HG02623 (cell line): ENCODE data around the gene METTL4.
A peak's percentile ranks its signal among the peaks of the same experiment; 100 is the strongest.
"Not testable (repeated sequence)": the region's sequence is repeated elsewhere in the genome, so short reads cannot be mapped to it uniquely, and the experiment has no call there.

Experiments
- ATAC-seq: cut with Tn5 transposase; IDR thresholded peaks from one replicate; pipeline ENCODE4 v1.9.1; 2021; ENCODE audit warnings: moderate library complexity; ENCODE audit not compliant: unreplicated experiment

METTL4 gene

DNA sequence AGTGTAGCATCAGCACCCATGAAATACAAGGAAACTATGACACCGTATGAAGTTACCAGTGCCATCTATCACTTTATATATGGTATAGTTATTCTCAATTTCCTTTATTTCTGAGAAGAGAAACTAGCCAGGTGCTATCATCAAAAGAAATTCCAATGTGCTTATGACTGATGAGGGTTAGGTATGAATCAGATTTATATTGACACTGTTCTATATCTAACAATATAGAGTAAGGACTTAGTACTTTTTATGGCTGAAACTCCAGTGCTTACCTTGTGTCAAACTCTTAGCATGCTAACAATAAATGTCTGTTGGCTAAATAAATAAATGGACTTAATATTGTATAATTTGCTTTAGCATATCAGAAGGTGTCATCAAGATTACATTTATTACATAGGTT is 6.9 kb downstream of the METTL4 start:
- no peak for ATAC-seq

DNA sequence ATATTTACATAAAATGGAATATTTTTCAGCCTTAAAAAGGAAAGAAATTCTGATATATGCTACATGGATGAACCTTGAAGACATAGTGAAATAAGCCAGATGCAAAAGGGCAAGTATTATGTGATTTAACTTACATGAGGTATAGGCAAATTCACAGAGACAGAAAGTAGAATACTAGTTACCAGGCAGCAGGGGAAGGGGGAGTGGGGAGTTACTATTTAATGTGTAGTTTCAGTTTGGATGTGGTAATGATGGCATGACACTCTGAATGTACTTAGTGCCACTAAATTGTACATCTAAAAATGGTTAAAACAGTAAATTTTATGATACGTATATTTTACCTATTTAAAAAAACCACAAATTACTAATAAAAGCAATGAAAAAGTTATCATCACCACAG is 12.1 kb downstream of the METTL4 start:
- ATAC-seq: no peak

DNA sequence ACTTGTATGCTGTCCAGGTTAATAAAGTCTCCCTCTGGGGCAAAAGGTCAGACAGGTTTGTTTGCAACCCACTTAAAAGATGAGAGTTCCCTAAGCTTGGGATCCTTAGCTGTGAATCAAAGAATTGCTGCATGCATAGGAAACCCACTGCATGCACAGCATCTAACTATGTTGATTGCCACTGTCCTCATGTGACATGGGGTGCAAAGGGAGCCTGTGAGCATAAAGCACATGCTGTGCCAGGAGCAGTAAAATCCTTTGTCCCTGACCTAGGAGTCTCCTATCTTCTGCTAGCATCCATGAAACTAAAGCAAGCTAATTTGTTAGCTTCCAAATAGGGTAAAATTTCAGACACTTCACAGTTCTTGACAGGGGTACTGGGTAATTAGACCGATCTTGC is 13.8 kb downstream of the METTL4 start:
- no peak for ATAC-seq

DNA sequence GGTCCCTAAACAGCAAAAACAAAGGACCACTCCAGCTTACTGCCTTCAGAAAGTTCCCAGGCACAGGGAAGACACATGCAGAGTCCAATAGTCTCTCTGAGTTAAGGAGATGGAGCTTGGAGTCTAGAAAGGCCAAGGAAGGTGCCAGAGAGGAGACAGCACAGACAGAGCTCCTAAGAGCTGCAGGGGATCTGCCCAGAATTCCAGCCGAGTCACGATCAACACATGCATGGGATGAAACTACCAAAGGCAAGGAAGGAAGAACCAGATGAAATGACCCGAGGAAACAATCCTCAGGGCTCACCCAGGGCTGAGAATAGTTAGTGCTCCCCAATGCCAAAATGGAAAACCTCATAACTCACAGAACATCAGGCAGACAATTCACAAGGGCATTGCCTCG is 15.4 kb downstream of the METTL4 start:
- no peak for ATAC-seq

DNA sequence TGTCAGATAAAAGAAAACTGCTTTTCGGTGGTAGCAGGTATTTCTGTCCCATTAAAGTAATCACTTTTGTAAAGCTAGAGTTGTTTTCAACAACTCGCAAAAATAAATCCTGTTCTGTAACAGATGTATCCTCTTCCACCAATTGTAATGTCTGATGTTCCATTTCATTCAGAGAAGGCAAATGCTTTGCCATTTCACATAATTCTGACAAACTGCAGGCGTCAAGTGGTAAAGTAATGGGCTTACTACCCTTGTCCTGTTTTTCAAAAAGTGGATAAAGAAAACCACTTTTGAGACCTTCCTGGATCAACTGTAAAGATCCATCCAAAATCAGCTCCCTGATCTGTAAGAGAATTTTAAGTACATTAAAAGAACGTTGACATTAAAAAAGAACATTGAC is 16.6 kb downstream of the METTL4 start:
- ATAC-seq: no peak

DNA sequence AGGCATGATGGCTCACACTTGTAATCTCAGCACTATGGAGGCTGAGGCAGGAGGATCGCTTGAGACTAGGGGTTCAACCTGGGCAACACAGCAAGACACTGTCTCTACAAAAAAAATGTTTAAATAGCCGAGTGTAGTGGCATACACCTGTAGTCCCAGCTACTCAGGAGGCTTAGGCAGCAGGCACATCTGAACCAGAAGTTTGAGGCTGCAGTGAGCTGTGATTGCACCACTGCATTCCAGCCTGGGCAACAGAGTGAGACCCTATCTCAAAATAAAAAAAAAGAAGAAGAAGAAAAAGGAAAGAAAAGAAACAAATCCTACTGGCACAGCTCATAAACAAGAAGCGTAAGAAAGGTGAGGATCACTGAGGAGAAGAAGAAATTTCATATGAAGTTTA is 19.9 kb downstream of the METTL4 start:
- ATAC-seq: no peak

DNA sequence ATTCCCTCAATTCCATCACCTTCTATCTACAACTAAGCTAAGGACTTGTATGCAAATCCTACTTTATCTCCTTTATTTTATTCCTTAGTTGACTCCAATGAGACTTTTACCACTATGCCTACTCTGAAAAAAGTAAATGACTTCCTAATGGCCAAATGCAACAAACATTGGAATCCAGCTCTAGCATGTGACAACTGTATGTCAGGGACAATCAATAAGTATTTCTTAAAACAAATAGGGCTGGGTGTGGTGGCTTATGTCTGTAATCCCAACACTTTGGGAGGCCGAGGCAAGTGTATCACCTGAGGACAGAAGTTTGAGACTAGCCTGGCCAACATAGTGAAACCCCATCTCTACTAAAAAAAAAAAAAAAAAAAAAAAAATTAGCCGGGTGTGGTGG is 21.8 kb downstream of the METTL4 start:
- ATAC-seq: no peak

DNA sequence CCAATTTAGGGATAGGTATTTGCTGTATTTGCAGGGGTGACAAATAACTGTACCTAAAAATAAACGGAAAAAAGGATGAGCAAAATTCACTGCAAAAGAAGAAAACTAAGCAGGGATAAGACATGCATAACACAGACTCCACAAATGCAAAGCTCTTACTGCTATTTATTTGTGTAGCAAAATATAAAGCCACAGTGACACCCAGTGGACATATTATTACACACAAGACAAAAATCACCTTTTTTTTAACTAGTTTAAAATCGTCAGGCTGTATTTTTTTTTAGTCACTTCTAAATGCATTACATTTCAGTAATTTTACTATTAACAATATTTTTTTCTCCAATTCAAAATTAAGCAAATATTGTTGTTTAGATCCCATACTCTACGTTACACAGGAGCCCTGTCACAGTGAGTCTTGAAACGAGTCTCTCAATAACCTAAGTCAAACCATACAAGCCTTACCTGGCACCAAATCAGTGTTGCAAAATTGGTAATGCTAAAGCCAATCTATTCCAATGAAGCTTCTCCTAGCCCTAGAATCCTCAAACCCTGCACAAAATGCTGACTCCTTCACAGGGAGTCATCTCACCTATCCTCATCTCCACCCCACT is 23.7 kb downstream of the METTL4 start:
- ATAC-seq: peak; percentile 48

DNA sequence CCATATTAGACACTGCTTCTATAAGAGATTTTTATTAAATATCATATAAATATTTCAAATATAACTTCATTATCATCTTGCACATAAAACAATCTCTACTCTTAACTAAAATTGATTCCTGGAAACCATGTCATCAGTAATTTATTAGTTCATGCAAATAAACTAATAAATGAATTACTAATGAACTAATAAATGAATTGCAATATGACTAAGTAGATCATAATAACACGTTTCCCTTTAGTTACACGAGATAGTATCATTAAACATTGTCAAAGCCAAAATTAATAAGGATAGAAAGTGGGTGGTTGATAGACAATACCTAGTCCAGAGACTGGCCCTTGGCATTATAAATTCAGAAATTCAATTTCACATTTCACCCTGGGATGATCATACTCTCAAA is 26.1 kb downstream of the METTL4 start:
- ATAC-seq: no peak

DNA sequence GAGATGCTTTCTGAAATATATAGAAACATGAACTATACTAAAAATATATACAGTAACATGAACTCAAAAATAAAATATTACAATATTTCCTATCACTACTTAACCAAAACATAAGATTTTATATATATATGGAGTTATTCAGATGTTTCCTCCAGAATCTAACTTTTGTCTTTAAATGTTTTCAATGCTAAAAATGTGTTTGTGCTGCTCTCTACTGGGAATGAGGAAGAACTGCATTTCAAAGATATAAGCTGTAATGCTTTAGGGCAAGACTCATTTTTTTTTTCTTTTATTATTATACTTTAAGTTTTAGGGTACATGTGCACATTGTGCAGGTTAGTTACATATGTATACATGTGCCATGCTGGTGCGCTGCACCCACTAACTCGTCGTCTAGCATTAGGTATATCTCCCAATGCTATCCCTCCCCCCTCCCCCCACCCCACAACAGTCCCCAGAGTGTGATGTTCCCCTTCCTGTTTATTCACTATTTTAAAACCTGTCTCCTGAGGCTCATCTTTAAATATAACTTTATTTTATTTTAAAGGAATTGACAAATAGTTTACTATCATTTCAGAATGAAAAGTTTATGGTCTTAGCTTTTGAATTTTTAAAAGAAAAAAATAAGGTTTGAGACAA is 29.3 kb downstream of the METTL4 start:
- peak; percentile 53 for ATAC-seq

DNA sequence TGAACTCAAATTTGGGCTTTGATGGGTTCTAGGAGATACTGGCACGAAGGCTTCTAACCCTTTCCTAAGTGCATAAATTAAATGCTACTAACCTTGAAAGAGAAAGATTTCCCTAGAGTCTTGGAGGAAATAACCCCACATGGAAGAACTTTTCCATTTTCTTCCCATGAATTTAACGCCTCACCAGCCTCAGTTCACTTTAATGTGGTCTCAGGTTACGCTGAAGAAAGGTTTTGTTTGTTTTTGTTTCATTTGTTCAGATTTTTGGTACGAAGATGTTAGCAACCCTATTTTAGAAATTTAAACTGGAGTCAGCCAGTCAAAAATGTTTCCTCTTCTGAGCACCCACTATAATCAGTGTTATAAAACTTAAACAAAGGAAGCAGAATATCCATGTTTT is 30.7 kb downstream of the METTL4 start:
- ATAC-seq: no peak

DNA sequence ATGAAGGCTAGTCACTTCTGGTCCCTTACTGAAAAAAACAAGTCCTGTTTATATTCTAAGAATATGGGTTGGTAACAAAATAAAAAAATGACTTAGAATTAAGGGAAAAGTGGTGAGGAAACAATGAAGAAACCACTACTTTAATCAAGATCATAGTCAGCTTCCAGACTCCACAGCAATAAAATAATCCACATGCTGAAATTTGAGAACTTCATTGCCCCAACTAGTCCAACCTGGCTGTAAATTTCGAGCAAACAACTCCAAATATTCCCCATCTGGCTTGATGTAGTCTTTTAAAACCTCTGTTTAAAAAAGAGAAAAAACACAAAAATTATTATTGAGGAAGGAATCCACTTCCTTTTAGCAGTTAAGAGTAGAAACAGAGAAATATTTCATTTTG is 32.5 kb downstream of the METTL4 start:
- ATAC-seq: no peak

DNA sequence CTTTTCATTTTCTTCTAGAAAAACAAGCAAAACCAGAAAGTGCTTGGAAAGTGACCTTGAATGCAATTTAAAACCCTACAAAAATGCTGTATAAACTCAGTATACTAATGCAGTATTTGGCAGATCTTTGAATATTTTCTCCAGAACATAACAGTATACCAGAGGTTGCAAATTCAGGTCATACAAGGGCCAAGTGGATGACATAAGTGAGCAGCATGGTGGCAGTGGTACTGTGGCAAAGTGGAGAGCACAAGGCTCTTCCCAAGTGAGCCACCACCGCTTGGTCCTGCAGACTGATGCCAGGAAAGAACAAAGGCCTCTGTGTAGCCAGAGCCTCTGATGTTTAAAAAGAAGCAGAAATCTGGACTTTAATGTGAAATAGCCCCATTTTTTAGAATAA is 33.1 kb downstream of the METTL4 start:
- ATAC-seq: no peak

DNA sequence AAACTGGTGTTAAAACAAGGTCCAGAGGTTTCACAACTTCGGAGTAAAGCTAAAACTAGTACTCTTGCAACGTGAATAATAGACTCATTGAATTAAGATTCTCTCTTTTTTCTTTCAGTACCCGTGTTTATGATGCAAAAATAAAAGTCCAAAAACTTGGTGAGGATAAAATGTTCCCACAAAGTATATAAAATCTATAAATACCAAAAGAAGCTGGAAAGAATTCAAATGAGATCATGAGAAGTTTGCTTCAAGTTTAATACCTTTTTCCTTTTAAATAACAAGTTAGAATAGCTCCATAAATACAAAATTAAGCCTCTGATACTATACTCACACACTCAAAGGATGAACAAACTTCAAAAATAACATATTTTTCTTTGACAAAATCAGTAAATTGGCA is 34.0 kb downstream of the METTL4 start:
- ATAC-seq: no peak

DNA sequence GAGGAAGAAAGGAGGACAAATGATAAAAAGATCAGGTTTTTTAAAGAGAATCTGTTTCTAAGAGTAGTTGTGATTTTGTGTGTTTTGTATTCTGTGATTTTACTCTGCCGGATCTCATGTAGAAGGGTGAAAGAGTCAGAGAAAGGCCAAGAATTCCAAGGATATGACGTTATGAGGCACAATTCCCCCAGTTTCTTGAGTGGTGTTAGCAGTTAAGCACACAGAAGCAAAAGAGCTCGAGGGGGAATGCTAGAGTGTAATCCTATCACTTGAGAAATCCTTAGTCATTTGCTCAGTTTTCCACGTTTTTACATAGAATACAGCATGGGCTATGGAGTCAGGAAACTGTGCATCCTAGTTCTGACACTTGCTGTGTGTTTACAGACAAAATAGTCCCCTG is 34.8 kb downstream of the METTL4 start:
- no peak for ATAC-seq

DNA sequence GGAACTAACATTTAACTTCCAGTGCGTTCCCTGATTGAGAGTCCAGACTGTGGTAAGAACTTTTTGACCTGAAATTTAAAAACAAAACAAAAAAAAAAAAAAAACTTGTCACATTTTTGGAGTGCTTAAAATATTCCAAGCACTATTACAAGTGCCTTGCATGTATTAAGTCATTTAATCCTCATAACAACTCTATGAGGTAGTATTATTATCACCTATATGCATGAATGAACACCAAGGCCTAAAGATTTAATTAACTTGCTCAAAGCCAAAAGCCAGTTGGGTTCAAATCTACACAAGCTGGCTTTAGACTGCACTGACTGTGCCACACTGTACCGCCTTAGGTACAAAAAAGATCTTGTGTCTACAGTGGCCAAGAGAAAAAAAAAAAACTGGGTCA is 35.2 kb downstream of the METTL4 start:
- ATAC-seq: no peak

DNA sequence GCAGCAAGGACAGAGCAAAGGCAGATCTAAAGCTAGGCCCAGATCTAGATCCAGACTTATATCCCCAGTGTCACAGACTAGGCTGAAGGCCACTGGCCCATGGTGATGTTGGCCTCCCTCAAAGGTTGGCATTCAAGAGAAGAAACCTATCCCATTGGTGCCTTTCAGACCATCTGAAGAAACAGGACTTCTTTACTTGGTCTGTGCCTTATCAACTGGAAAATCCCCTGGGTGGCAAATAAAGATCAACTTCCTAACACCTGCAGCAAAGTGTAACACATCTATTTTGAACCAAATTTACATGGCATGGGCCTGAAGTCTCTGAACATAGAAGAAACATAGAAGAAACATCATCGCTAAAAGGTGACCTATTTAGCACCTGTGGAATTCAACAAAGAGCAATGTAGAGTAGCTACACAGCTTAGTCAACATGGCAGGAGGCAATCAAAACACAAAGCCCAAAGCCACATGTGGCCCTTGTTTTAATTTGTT is 35.8 kb downstream of the METTL4 start:
- ATAC-seq: no peak

DNA sequence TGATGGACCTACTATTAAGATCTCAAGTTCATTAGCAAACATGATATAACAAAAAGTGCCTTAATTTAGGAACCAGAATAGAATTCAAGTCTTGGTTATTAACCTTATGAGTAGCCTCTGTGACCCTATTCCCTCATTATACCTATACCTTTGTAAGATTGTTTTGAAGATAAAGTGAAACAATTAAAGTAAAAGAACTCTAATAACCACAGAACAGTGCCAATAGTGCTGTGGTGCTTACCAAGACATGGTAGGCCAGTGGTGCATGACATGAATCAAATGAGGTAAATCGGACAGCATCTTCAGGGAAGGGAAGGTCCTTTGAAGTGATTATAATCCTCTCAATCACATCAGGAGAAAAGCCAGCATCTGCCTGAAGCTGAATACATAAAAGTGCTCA is 36.4 kb downstream of the METTL4 start:
- no peak for ATAC-seq

DNA sequence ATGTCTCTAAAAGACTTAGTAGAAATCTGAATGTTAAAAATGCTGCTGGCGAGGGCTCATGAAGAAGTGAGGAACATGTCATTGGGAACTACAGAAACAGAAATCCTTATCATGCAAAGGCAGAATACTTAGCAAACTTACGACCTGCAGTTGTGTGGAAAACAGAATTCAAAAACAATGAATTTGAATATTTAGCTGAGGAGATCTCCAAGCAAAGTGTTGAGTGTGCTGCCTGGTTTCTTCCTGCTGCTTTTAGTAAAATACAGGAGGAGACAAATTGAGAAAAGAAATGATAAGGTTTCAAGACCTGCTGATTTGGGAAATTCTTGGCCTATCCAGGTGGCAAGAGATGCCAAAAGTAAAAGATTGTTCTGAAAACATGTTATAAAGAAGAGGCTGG is 38.5 kb downstream of the METTL4 start:
- ATAC-seq: no peak

DNA sequence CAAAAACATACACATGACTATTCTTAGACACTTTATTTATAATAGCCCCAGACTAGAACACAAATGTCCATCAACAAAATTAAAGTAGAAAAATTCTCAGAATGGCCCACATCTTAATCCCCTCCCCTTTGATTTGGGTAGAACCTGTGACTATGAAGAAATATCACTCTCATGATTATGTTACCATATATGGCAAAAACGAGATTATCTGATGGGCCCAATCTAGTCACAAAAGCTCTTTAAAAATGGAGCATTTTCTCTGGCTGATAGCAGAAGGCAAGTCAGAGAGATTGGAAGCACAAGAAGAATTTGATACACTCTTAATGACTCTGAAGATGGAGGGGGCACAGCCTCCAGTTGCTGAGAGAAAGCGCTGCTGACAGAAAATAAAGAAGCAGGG is 39.6 kb downstream of the METTL4 start:
- ATAC-seq: no peak

DNA sequence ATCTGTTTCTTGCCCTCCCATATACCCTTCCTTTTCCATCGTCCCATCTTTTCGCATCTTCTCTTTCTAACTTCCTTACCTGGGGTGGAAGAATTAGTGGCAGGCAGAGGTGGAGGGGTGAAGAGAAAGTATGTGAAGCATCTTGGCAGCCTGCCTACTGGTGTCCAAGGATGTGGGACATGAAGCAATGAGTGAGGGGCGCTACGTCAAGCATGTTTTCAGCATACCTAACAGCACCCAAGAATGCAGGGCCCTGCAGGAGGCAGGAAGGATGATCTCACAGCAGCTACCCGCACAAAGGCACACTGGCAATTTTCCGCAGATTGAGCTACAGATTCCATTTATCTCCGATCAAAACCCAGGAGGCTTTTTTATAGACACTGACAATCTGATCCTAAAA is 42.2 kb downstream of the METTL4 start:
- no peak for ATAC-seq

DNA sequence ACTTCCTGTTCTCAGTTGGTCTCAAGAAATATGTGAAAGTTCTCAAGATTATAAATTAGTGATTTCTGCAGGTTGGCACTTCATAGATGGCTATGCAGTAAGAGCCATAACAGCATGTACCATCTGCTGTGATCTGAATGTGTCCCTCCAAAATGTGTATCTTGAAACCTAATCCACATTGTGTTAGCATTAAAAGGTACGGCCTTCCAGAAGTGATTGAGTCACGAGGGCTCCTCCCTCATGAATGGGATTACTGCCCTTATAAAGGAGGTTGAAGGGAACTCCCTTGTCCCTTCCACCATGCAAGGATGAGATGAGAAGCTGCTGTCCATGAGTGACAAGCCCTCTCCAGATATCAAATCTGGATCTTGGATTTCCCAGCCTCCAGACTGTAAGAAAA is 45.0 kb downstream of the METTL4 start:
- ATAC-seq: no peak

DNA sequence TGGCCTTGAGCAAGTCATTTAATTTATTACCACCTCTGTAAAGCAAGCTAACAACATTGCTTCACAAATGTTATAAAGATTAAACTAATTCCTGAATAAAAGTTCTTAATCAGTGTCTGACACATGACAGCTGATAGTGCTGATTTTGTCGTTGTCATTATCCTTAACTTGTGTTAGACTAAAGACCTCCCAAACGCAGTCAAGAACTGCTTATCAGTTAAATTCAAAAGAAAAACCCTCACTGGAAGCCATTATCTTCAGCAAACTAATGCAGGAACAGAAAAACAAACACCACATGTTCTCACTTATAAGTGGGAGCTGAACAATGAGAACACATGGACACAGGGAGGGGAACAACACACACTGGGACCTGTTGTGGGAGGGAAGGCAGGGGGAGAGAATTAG is 46.5 kb downstream of the METTL4 start:
- ATAC-seq: not testable (repeated sequence)
